Measurements from ENCODE around the gene SEMA3F. TPM values are rescaled to one million over a fixed set of nuclear protein-coding genes. Genes with fewer than 3 reads are reported as not detected.

SEMA3F gene
- total RNA-seq, 2 experiments from 2014 or later = not detected

DNA sequence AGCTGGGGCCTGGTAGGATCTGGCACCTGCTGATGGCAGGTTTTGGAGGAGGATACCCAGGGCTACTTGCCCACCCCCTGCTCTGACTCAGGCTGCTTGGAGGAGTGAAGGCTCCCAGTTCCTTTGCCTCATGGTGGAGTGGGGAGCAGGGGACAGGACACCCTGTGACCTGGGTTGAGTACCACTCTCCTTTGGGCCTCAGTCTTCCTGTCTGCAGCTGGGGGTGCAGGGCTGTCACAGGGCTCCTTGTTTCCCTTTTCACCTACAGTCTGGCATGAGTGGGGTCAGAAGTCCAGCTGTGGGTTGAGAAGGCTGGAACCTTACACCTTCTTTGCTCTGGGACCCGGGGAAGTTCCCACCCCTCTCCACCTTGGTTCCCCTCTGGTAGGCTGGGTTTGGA lies 14.7 kb downstream of the SEMA3F start:
- H3K27ac Mint-ChIP-seq = no peak overlapping the region
- ChIA-PET POLR2A (no interaction called here), CTCF (interaction anchor here (1.0 to 1.7 kb wide), 3 partner anchors 13 to 56 kb away, joined by 3 to 7 read pairs (median 3); no protein-coding TSS in a partner anchor)
- DNase-seq = no peak
- no peaks in the 10 kb centered on the region for H3K9me3 Mint-ChIP-seq
- H3K27me3 Mint-ChIP-seq = no peaks in the 10 kb centered on the region
- H3K4me3 Mint-ChIP-seq = no peak overlapping the region
- no peaks in the 10 kb centered on the region for H3K36me3 Mint-ChIP-seq (ENCODE audit: low read depth)
- peaks cover 4% of the 10 kb centered on the region for H3K4me1 Mint-ChIP-seq

DNA sequence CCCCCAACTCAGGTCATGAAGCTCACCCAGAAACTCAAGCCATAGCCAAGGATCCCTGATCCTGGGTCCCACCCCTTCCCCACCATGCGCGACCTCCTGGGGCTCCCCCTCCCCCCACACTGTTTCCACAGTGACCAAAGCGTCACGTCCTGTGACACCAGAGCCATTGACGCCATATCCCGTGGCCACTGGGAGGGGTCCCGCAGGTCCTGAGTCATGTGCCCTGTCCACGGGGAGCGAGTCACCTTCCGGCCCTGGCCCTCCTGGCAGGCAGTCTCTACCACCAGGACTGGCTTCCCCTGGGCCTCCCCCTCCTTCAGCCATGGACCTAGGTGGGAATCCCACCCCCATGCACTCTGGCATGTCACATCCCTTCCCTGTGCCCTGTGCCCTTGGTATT lies 15.6 kb downstream of the SEMA3F start:
- no peak for DNase-seq
- no peaks in the 10 kb centered on the region for H3K27me3 Mint-ChIP-seq
- no peak overlapping the region for H3K4me3 Mint-ChIP-seq
- peaks cover 4% of the 10 kb centered on the region for H3K4me1 Mint-ChIP-seq
- POLR2A ChIA-PET = no interaction called here
- no peak overlapping the region for H3K27ac Mint-ChIP-seq
- no peaks in the 10 kb centered on the region for H3K36me3 Mint-ChIP-seq (ENCODE audit: low read depth)
- CTCF ChIA-PET = interaction anchor here (1.0 to 1.7 kb wide), 3 partner anchors 14 to 55 kb away, joined by 3 to 7 read pairs (median 3); no protein-coding TSS in a partner anchor
- no peaks in the 10 kb centered on the region for H3K9me3 Mint-ChIP-seq

DNA sequence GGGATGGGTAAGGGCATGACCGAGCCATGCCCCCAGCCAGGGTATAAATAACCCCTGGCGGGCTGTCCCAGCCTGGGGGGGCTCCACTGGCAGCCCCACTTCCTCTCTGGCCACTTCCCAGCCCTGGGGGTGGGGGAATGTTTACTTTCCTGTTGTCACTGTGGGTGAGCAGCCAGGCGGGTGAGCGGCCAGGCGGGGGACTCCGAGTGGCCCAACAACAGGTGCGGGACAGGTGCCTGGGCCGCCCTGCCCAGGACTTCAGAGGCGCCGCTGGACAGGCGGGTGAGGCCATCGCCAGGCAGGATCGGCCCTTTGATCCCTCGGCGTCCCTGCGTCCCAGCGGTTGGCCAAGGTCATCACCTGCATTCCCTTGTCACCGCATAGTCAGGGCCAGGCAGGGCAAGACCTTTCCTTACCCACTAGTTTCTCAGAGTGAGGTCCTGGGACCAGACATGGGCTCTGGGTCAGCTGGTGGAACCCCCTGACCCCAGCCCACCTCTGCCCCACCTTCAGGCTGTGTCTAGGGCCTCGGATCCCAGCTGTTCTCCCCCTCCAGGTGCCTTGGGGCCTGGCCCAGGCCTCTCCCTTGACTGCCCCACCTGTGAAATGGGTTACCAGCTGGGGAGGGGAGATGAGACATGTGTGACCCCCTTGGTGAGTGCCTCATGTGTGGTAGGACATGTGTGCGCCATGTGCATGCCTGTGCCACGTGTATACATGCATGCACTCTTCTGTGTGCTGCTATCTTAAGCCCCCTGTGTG lies 16.6 kb downstream of the SEMA3F start:
- ChIA-PET CTCF (interaction anchor here (0.5 to 1.9 kb wide), 5 partner anchors 10 to 88 kb away, joined by 3 to 8 read pairs (median 3); no protein-coding TSS in a partner anchor), POLR2A (no interaction called here)
- Mint-ChIP-seq H3K27ac (no peak overlapping the region), H3K4me3 (no peak overlapping the region), H3K27me3 (no peaks in the 10 kb centered on the region), H3K4me1 (peaks cover 4% of the 10 kb centered on the region), H3K36me3 (ENCODE audit: low read depth) (no peaks in the 10 kb centered on the region), H3K9me3 (no peaks in the 10 kb centered on the region)
- no peak for DNase-seq

DNA sequence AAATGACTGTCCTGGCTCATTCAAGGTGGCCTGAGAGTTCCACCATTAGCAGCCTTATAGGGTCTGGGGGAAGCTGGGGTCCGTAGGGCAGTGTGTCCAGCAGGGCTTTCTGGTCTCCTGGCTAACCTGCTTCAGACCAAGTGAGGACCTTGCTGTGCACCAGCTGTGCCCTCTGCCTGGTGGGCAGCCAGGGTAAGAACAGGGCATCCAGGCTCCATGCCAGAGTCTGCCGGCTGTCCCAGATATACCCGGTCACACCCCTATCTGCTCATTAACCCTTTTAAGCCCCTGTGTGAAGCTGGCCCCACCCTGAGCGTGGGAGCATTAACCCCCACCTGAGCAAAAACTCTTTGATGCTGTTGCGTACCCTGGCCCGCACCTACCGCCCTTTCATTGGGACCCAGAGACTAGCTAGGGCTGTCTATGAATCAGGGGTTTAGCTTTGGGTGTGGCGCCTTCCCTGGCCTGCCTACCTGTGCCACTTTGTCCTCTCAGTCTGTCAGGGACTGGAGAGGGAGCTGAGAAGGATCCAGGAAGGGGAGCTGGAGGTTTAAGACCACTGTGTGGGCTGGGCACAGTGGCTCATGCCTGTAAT lies 17.6 kb downstream of the SEMA3F start:
- Mint-ChIP-seq H3K27ac (no peak overlapping the region), H3K4me1 (peaks cover 4% of the 10 kb centered on the region), H3K4me3 (no peak overlapping the region), H3K27me3 (no peaks in the 10 kb centered on the region), H3K9me3 (no peaks in the 10 kb centered on the region), H3K36me3 (ENCODE audit: low read depth) (no peaks in the 10 kb centered on the region)
- DNase-seq = no peak
- POLR2A ChIA-PET = no interaction called here
- CTCF ChIA-PET = interaction anchor here (0.5 to 1.9 kb wide), 5 partner anchors 9 to 1412 kb away, joined by 3 to 8 read pairs (median 4); no protein-coding TSS in a partner anchor

DNA sequence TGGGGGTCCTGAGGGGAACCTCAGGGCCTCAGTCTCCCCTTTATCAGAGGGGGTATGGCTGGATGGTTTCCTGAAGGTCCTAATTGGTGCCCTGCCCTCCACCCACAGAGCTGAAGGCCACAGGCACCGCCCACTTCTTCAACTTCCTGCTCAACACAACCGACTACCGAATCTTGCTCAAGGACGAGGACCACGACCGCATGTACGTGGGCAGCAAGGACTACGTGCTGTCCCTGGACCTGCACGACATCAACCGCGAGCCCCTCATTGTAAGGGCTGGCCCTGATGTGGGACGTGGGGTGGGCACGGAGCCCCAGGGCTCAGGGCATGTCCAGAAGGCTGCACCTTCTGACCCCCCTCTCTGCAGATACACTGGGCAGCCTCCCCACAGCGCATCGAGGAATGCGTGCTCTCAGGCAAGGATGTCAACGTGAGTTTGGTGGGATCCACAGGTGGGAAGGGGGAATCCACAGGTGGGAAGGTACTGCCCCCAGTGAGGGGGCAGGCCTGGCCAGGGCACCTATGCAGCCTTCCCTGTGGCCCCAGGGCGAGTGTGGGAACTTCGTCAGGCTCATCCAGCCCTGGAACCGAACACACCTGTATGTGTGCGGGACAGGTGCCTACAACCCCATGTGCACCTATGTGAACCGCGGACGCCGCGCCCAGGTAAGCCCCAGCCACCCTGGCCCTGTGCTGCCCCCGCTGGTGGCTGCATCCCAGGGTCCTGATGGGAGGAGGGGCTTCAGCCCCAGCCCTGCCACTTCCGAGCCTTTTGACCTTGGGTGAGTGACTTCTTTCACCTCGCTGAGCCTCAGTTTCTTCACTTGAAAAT lies 18.8 kb downstream of the SEMA3F start:
- Mint-ChIP-seq H3K27me3 (no peaks in the 10 kb centered on the region), H3K4me1 (peaks cover 4% of the 10 kb centered on the region), H3K4me3 (no peak overlapping the region), H3K9me3 (no peaks in the 10 kb centered on the region), H3K36me3 (ENCODE audit: low read depth) (no peaks in the 10 kb centered on the region), H3K27ac (no peak overlapping the region)
- ChIA-PET CTCF (interaction anchor here (0.6 to 1.9 kb wide), 3 partner anchors 8 to 137 kb away, joined by 3 to 8 read pairs (median 3); no protein-coding TSS in a partner anchor), POLR2A (no interaction called here)
- DNase-seq = no peak

DNA sequence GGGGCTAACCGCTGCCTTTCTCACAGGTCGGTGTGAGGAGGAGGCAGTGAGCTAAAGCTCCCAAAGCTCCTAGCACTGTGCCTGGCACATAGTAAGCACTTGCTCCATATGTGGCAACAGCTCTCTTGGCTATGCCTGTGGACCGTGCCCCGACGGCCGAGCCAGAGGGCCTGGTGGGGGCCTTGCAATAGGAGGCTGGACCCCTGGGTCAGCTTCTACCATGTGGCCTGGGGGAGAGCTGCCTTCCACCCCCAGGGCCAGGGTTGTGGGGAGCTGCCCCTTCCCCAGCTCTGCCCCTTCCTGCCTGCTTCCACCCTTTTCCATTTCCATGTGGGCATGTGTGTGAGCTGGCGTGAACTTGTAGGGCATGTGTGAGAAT lies 19.4 kb downstream of the SEMA3F start:
- no peak overlapping the region for H3K27ac Mint-ChIP-seq
- POLR2A ChIA-PET = no interaction called here
- H3K4me3 Mint-ChIP-seq = no peak overlapping the region
- no peaks in the 10 kb centered on the region for H3K9me3 Mint-ChIP-seq
- CTCF ChIA-PET = interaction anchor here (0.6 to 0.8 kb wide), 2 partner anchors 20 to 138 kb away, joined by 3 read pairs; no protein-coding TSS in a partner anchor
- H3K27me3 Mint-ChIP-seq = no peaks in the 10 kb centered on the region
- H3K36me3 Mint-ChIP-seq (ENCODE audit: low read depth) = no peaks in the 10 kb centered on the region
- DNase-seq = no peak
- peaks cover 4% of the 10 kb centered on the region for H3K4me1 Mint-ChIP-seq

DNA sequence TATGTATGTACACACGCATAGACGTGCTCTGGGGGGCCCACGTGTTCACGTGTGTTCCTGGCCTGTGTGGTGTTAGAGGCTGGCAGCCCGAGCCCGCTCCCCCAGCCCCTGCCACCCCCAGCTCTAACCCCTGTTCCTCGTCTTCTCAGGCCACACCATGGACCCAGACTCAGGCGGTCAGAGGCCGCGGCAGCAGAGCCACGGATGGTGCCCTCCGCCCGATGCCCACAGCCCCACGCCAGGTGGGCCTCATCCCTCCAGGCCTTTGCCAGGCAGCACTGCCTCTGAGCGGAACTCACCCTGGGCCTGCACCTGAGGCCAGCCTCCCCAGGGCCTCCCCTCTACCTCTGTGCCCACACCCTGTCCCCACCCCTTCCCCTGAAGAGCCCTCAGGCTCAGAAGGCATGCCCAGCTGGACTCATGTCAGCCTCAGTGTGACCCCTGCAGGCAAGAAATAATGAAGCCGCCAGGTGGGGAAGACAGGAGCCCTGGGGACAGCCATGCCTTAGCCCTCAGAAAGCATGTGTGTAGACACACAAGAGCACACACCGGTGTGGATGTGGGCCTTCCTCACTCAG lies 19.9 kb downstream of the SEMA3F start:
- H3K4me3 Mint-ChIP-seq = no peak overlapping the region
- ChIA-PET CTCF (no interaction called here), POLR2A (no interaction called here)
- H3K9me3 Mint-ChIP-seq = no peaks in the 10 kb centered on the region
- peaks cover 3% of the 10 kb centered on the region for H3K27me3 Mint-ChIP-seq
- DNase-seq = no peak
- no peaks in the 10 kb centered on the region for H3K36me3 Mint-ChIP-seq (ENCODE audit: low read depth)
- H3K27ac Mint-ChIP-seq = no peak overlapping the region
- H3K4me1 Mint-ChIP-seq = peaks cover 4% of the 10 kb centered on the region

DNA sequence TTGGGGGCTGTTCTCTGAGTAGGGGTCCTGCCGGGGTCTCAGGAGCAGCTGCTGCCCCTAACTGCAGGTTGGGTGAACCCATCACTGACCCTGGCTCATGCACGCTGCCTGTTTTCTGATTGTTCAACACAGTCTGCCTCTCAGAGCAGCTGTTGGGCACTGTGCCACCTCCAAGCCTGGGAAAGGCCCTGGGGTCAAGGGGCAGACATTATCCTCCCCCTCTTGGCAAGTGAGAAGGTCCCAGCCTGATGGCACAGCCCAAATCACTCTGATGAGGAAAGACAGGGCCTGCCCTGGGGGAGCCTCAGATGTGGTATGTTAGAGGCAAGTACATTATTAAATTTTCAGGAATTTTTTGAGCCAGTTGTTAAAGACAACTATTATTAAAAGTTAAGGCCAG lies 22.2 kb downstream of the SEMA3F start:
- no peak overlapping the region for H3K4me3 Mint-ChIP-seq
- DNase-seq = no peak
- CTCF ChIA-PET = no interaction called here
- H3K36me3 Mint-ChIP-seq (ENCODE audit: low read depth) = no peaks in the 10 kb centered on the region
- no peaks in the 10 kb centered on the region for H3K9me3 Mint-ChIP-seq
- peaks cover 3% of the 10 kb centered on the region for H3K27me3 Mint-ChIP-seq
- no peak overlapping the region for H3K27ac Mint-ChIP-seq
- POLR2A ChIA-PET = no interaction called here
- H3K4me1 Mint-ChIP-seq = peaks cover 4% of the 10 kb centered on the region

DNA sequence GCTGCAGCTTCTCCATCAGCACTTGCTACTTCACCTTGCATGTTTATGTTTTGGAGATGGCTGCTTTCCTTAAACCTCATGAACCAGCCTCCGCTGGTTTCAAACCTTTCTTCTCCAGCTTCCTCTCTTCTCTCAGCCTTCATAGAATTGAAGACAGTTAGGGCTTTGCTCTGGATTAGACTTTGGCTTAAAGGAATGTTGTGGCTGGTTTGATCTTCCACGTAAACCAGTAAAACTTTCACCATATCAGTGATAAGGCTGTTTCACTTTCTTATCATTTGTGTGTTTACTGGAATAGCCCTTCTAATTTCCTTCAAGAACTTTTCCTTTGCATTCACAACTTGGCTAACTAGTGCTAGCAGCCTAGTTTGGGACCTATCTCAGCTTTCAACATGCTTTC lies 24.6 kb downstream of the SEMA3F start:
- Mint-ChIP-seq H3K27ac (no peak overlapping the region), H3K27me3 (peaks cover 3% of the 10 kb centered on the region), H3K4me1 (no peaks in the 10 kb centered on the region), H3K4me3 (no peak overlapping the region), H3K9me3 (no peaks in the 10 kb centered on the region), H3K36me3 (ENCODE audit: low read depth) (no peaks in the 10 kb centered on the region)
- CTCF ChIA-PET = interaction anchor here (1.0 to 1.6 kb wide), 2 partner anchors 15 to 45 kb away, joined by 4 to 6 read pairs; no protein-coding TSS in a partner anchor
- no peak for DNase-seq
- POLR2A ChIA-PET = no interaction called here

DNA sequence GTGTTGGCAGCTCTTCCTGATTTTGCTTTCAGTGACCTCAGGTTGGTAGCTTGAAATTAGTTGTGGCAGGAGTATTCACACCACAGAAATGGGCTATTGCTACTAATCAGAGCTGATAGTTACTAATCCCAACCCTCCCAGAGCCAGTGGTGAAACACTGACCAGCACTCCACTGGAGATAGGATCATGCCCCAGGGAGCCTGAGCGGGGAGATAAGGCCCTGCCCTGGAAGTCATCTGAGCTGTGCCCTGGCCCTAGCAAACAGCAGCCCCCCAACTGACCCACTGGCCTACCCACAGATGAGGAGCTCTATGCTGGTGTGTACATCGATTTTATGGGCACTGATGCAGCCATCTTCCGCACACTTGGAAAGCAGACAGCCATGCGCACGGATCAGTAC lies 26.9 kb downstream of the SEMA3F start:
- Mint-ChIP-seq H3K9me3 (no peaks in the 10 kb centered on the region), H3K27me3 (peaks cover 3% of the 10 kb centered on the region), H3K27ac (no peak overlapping the region), H3K4me1 (no peaks in the 10 kb centered on the region), H3K36me3 (ENCODE audit: low read depth) (no peaks in the 10 kb centered on the region), H3K4me3 (no peak overlapping the region)
- ChIA-PET CTCF (interaction anchor here (2.7 kb wide), 1 partner anchor 9 kb away, joined by 8 read pairs; no protein-coding TSS in a partner anchor), POLR2A (no interaction called here)
- DNase-seq = no peak

DNA sequence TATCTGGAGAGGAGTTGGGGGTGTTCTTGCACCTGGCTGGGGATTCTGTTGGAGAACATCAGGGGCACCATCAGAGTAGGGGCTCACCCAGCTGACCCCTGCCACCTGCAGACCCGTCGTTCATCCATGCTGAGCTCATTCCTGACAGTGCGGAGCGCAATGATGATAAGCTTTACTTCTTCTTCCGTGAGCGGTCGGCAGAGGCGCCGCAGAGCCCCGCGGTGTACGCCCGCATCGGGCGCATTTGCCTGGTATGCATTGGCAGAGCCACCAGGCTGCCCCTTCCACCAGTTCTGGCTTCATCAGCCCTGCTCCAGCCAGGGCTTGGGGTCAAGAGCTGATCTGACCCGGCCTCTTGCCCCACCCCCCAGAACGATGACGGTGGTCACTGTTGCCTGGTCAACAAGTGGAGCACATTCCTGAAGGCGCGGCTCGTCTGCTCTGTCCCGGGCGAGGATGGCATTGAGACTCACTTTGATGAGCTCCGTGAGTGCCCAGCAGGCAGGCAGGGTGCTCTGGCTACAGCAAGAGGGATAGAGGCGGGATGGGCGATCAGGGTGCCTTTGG lies 27.5 kb downstream of the SEMA3F start:
- Mint-ChIP-seq H3K4me3 (no peak overlapping the region), H3K27me3 (peaks cover 3% of the 10 kb centered on the region)
- CTCF ChIA-PET = interaction anchor here (0.6 to 2.7 kb wide), 4 partner anchors 10 to 316 kb away, joined by 3 to 8 read pairs (median 3); no protein-coding TSS in a partner anchor

DNA sequence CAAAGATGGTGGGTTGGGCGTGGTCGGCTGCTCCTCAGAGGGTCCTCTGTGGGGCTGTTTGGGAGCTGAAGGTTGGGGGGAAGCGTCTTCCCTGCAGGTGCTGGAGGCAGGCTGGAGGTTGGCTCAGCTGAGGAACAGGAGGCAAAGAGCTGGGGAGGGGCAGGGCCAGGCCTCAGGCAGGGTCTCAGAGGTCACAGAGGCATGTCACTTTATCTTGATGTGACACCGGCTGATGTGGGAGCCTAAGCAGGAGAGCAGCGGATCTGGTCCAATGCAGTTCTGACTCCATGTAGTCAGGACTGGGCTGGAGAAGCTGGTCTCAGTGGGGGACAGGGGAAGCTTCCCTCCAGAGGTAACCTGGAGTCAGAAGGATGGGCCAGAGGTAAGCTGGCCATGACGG lies 28.6 kb downstream of the SEMA3F start:
- no peak for DNase-seq
- CTCF ChIA-PET = interaction anchor here (1.1 to 1.4 kb wide), 3 partner anchors 8 to 11 kb away, joined by 3 read pairs; no protein-coding TSS in a partner anchor
- Mint-ChIP-seq H3K27me3 (peaks cover 3% of the 10 kb centered on the region), H3K9me3 (no peaks in the 10 kb centered on the region), H3K4me3 (no peak overlapping the region), H3K27ac (no peak overlapping the region), H3K4me1 (no peaks in the 10 kb centered on the region), H3K36me3 (ENCODE audit: low read depth) (no peaks in the 10 kb centered on the region)
- POLR2A ChIA-PET = no interaction called here

More for the DNA sequence above, 27.5 kb downstream of the SEMA3F start:
- no peaks in the 10 kb centered on the region for H3K36me3 Mint-ChIP-seq (ENCODE audit: low read depth)
- POLR2A ChIA-PET = no interaction called here
- no peak overlapping the region for H3K27ac Mint-ChIP-seq
- H3K9me3 Mint-ChIP-seq = no peaks in the 10 kb centered on the region
- DNase-seq = no peak
- H3K4me1 Mint-ChIP-seq = no peaks in the 10 kb centered on the region
